Measurements from ENCODE around the gene SUPT4H1.

DNA sequence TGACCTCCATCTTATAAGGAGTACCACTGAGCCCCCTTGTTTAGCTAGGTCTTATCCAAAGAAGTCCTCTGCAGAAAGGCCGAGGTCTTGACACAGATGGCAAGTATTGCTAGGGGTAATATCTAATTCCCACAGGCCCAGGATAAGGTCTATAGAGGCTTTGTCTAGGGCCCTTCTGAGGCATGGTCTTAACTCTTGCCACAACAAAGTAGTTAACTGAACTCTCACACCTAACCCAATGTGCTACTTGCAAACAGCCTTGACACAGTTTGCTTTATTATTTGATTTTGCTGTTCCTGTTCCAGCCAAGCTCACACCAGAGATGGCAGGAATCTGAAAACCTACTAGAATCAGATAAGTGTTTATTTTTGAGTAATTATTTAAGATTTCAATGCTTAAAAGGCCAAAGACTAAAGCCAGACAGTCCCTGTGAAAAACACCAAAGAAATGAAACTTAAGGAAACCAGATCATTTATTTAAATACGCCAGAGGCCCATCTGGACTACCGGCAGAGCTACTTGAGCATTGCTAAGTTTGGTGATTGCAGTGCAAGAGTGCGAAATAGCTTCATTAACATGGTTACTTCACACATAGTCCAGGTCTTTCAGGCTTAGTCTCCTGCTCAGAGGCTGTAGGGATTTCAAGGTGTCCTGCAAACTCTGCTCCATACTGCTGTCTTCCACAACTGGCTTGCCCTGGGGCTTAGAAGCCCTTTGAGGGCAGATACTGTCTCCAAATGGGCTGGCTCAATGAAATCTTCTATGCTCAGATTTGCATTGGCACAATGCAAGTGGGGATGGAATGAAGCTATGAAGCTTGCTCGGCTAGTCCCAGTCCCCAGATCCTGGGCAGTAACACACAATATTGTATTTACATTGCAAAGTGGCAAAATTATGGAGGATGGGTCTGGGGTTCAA, 28.5 kb upstream of the SUPT4H1 start:
- TF ChIP-seq, protein P1, sequence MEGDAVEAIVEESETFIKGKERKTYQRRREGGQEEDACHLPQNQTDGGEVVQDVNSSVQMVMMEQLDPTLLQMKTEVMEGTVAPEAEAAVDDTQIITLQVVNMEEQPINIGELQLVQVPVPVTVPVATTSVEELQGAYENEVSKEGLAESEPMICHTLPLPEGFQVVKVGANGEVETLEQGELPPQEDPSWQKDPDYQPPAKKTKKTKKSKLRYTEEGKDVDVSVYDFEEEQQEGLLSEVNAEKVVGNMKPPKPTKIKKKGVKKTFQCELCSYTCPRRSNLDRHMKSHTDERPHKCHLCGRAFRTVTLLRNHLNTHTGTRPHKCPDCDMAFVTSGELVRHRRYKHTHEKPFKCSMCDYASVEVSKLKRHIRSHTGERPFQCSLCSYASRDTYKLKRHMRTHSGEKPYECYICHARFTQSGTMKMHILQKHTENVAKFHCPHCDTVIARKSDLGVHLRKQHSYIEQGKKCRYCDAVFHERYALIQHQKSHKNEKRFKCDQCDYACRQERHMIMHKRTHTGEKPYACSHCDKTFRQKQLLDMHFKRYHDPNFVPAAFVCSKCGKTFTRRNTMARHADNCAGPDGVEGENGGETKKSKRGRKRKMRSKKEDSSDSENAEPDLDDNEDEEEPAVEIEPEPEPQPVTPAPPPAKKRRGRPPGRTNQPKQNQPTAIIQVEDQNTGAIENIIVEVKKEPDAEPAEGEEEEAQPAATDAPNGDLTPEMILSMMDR (IDR thresholded peaks at IDR 0.05; ENCODE audit: low read depth, low read length): no peak
- TF ChIP-seq EZH2phosphoT487 (IDR thresholded peaks at IDR 0.05; ENCODE audit: low read depth): no peak

All from OCI-LY3 (cell line).